Large intestine (tissue), 3 donors: ENCODE data around the gene TRAPPC4. TPM values are rescaled to one million over a fixed set of nuclear protein-coding genes. Genes with fewer than 3 reads are reported as not detected.
"Not testable (repeated sequence)": the region's sequence is repeated elsewhere in the genome, so short reads cannot be mapped to it uniquely, and the experiment has no call there.

Experiments
- DNase-seq, 2 donors: peaks; one replicate each; pipeline versions ENCODE4 v3.0.0 to v3.0.0-alpha.2; 2013
- H3K27ac ChIP-seq: one replicate; pipeline ENCODE4 v1.5.1; 2013; ENCODE audit warnings: low read length
- H3K27me3 ChIP-seq: 2 replicates; pipeline ENCODE4 v1.6.1; 2013; ENCODE audit warnings: low read length; ENCODE audit not compliant: control insufficient read depth, insufficient read depth
- H3K36me3 ChIP-seq: 2 replicates; pipeline ENCODE4 v1.6.1; 2013; ENCODE audit warnings: low read length; ENCODE audit not compliant: control insufficient read depth, insufficient read depth
- H3K4me1 ChIP-seq: one replicate; pipeline ENCODE4 v1.6.1; 2013; ENCODE audit warnings: low read length; ENCODE audit not compliant: control insufficient read depth, insufficient read depth
- H3K4me3 ChIP-seq: one replicate; pipeline ENCODE4 v1.5.1; 2013; ENCODE audit warnings: low read length
- H3K9me3 ChIP-seq: one replicate; pipeline ENCODE4 v1.6.1; 2013; ENCODE audit warnings: mild to moderate bottlenecking, low read depth, low read length, moderate library complexity; ENCODE audit not compliant: control insufficient read depth
- WGBS: methylation state at CpG from one replicate; pipeline ENCODE4 v1.1.5; 2013; ENCODE audit warnings: low lambda C conversion rate; ENCODE audit not compliant: insufficient coverage; 5-methylcytosine and 5-hydroxymethylcytosine counted together
- polyA plus RNA-seq: library from polyadenylated mRNA; unstranded; fragments of 120-200 nt; gene quantifications from one replicate; pipeline ENCODE4 v1.2.1, GENCODE V29; 2013

Gene TRAPPC4
- polyA plus RNA-seq, 1 donor, result 87.9 TPM

DNA sequence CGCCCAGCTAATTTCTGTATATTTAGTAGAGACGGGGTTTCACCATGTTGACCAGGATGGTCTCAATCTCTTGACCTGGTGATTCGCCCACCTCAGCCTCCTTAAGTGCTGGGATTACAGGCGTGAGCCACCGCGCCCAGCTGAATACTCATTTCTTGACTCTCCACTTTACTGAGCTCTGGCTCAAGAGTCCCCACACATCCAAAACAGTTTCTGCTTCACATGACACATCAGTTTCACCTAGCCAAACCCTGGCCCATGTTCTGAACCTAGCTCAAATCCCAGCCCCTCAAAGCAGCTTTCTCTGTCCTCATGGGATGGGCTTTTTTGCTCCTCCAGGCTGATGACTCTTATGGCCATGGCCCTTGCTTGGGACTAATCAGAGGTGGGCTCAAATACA lies 28.6 kb downstream of the TRAPPC4 start:
- no peak for DNase-seq
- Histone ChIP-seq H3K36me3 (peaks cover 71% of the 10 kb centered on the region), H3K4me3 (no peak overlapping the region), H3K9me3 (no peaks in the 10 kb centered on the region), H3K27ac (no peak overlapping the region), H3K27me3 (no peaks in the 10 kb centered on the region), H3K4me1 (no peaks in the 10 kb centered on the region)
- no CpG with 5 or more reads among the region's 6 CpGs for WGBS

DNA sequence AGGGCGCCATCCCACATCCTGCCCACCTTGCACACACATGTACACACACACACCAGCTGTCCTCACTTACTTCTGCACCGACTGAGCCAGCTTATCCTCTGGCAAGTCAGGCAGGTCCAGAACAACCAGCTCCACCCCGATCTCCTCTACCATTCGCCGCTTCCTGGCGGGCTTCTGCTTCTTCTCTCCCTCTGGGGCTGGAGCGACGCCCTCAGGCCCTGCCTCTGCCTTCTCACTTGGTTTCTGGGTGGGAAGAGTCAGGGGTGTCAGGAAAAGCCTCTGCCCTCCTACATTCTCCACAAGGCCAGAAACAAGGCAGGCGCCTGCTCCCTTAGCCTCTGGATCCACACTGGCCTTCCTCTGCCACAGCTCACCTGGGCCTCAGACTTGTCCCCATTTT lies 30.1 kb downstream of the TRAPPC4 start:
- no peak overlapping the region for H3K4me3 ChIP-seq
- H3K27ac ChIP-seq, result no peak overlapping the region
- peaks cover 85% of the 10 kb centered on the region for H3K36me3 ChIP-seq
- no peaks in the 10 kb centered on the region for H3K4me1 ChIP-seq
- DNase-seq, result no peak
- no peaks in the 10 kb centered on the region for H3K9me3 ChIP-seq
- H3K27me3 ChIP-seq, result no peaks in the 10 kb centered on the region
- WGBS, result 100% methylated on average over 1 of the region's 9 CpGs

DNA sequence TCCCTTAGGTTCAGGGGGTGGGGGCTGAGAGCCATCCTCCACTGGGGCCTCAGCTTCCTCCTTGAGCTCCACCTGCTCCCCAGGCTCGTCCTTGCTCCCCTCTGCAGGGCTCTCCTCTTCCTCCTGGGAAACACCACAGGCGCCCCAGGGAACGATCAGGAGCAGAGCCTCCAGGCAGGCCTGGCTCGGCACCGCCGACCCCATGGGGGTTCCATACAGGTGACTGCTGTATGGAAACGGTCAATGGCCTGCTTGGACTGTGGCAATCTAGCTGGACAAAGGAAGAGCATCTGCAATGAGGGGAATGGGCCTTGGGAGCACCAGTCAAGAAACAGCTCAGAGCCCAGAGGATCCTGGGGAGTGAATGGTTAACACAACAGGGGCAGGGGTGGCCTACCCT lies 30.5 kb downstream of the TRAPPC4 start:
- Histone ChIP-seq H3K36me3 (peaks cover 89% of the 10 kb centered on the region), H3K27me3 (no peaks in the 10 kb centered on the region), H3K4me1 (no peaks in the 10 kb centered on the region), H3K27ac (no peak overlapping the region), H3K9me3 (no peaks in the 10 kb centered on the region), H3K4me3 (no peak overlapping the region)
- DNase-seq, result no peak
- no CpG with 5 or more reads among the region's 7 CpGs for WGBS

DNA sequence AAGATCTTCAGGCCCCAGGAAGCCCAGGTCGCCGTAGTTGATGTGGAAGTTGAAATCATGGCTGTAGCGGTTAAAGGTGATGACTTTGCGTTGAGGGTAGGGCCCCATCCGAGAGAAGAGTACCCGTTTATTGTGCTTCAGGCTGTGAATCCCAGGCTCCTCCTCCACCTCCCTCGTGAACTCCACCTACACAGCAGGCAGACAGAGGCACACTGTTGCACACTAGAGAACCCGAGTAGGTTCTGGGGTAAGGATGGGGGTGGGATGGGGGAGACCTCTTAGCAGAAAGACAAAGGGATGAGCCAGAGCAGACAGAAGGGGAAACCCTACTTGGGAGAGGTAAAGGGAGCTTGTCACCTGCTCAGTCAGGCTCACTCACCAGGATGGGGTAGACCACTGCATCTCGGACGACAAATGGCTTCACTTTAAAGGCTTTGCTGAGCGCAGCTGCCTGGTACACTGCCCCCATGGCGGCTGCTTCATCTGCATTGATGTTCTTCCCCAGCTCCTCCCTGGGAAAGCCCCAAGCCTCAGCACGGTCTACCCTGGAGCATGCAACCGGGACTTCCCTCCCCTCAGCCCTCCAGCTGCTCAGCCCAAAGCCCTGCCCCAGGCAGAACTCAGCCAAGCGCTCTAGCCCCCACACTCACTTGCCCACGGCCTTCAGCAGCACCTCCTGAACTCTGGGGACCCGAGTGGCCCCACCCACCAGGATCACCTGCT lies 33.0 kb downstream of the TRAPPC4 start:
- peaks cover 86% of the 10 kb centered on the region for H3K36me3 ChIP-seq

DNA sequence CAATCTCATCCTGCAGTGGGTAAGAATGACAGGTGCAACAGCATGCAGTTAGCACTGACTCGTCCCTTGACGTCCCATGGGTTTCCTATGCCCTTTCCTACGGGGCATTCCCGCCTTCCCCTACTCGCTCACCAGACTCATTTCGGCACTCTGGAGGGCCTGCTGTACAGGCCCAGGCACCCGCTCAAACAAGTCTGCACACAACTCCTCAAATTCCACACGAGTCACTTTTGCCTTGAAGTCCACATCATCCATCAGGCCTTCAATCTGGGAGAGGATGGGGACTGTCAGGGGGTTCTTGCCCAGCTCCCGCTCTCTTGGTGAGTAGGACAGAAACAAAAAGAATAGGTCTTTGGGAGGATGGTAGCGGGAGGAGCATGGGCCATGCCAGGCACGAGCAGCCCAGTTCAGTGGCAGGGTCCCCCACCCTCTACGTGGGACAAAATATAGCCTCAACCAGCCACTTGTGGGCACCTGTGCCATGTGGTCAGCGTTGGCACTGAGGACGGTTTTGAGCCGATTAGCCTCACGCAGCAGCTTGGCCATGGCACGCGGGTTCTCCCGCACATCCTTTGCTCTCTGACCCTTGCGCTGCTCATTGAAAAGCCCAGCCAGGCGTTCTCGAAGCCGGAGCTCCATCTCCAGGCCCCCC lies 33.7 kb downstream of the TRAPPC4 start:
- WGBS, result no CpG with 5 or more reads among the region's 23 CpGs
- Histone ChIP-seq H3K4me1 (peaks cover 7% of the 10 kb centered on the region), H3K9me3 (no peaks in the 10 kb centered on the region), H3K27ac (no peak overlapping the region), H3K36me3 (peaks cover 80% of the 10 kb centered on the region), H3K27me3 (no peaks in the 10 kb centered on the region), H3K4me3 (no peak overlapping the region)
- no peak for DNase-seq

More for the DNA sequence above, 33.0 kb downstream of the TRAPPC4 start:
- no peaks in the 10 kb centered on the region for H3K27me3 ChIP-seq
- WGBS, result no CpG with 5 or more reads among the region's 17 CpGs
- no peaks in the 10 kb centered on the region for H3K9me3 ChIP-seq
- H3K4me3 ChIP-seq, result no peak overlapping the region
- no peak overlapping the region for H3K27ac ChIP-seq
- H3K4me1 ChIP-seq, result peaks cover 7% of the 10 kb centered on the region
- DNase-seq, result no peak

DNA sequence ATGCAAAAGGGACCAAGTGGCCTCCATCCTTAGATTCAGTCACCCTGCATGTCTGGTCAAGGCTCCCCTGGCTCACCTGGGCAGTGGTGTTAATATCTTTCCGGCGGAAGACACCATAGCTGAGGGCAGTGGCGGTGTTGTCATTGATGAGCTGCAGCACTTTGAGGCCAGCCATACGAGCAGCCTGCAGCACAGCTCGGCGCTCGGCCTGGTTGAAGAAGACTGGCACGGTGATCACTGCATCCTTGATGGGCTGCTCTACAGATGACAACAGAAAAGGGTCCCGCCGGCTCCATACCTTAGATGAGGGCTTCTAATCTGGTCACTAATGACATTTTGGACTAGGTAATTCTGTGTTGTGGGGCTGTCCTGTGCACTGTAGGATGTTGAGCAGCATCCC lies 35.9 kb downstream of the TRAPPC4 start:
- no peaks in the 10 kb centered on the region for H3K27me3 ChIP-seq
- WGBS, result no CpG with 5 or more reads among the region's 10 CpGs
- H3K36me3 ChIP-seq, result peaks cover 59% of the 10 kb centered on the region
- no peak overlapping the region for H3K27ac ChIP-seq
- DNase-seq, result no peak
- no peaks in the 10 kb centered on the region for H3K9me3 ChIP-seq
- H3K4me3 ChIP-seq, result no peak overlapping the region
- H3K4me1 ChIP-seq, result peaks cover 7% of the 10 kb centered on the region

DNA sequence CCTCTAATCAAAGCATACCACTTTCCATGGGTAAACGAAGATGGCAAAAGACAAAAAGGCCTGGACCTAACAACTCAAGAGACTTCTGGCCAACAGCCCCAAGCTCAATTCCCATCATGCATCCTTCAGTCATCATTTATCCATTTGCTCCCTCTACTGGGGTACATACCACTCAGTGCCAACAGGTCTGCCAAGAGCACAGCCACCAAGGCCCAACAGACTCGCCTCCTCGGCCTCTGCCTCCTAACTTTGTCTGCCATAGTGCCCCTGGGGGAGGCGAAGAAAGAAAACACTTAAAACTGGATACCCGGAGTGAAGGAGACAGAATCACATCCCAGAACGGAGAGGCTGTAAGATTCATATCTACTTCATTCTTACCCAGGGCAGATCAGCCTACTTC lies 37.3 kb downstream of the TRAPPC4 start:
- no peak for DNase-seq
- H3K9me3 ChIP-seq, result no peaks in the 10 kb centered on the region
- no CpG with 5 or more reads among the region's 6 CpGs for WGBS
- no peaks in the 10 kb centered on the region for H3K27me3 ChIP-seq
- peak overlapping the region; percentile 82 for H3K27ac ChIP-seq
- peak overlapping the region; percentile 90 for H3K4me3 ChIP-seq
- peaks cover 7% of the 10 kb centered on the region for H3K4me1 ChIP-seq
- peaks cover 46% of the 10 kb centered on the region for H3K36me3 ChIP-seq

DNA sequence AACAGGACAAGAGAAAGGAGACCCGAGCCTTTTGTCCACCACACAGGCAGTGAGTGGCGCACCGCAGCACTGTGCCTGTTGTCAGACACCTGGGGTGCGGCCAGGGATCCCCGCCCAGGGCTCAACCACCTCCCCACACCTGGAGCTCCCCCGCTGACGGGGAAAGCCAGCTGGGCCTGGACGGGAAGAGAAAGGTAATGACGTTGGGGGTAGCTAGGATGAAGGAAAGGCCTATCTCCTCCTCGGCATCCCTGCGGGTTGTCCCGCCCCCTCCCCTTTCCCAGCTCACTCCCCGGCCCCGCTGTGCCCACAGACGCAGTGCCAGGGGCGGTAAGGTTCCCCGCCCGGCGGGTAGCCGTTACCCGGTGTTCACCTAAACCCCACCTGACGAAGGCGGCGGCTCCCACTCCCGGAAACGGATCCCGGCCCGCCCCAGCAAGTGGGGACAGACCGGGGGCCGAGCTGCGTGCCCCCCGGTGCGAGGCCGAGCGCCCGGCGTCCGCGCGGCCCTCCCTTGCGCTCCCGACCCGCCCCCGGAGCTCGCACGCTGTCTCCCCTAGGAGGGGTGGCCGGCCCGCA lies 37.9 kb downstream of the TRAPPC4 start:
- WGBS, result no CpG with 5 or more reads among the region's 48 CpGs
- DNase-seq, result peak in 1 of 2 donors; percentile 62

DNA sequence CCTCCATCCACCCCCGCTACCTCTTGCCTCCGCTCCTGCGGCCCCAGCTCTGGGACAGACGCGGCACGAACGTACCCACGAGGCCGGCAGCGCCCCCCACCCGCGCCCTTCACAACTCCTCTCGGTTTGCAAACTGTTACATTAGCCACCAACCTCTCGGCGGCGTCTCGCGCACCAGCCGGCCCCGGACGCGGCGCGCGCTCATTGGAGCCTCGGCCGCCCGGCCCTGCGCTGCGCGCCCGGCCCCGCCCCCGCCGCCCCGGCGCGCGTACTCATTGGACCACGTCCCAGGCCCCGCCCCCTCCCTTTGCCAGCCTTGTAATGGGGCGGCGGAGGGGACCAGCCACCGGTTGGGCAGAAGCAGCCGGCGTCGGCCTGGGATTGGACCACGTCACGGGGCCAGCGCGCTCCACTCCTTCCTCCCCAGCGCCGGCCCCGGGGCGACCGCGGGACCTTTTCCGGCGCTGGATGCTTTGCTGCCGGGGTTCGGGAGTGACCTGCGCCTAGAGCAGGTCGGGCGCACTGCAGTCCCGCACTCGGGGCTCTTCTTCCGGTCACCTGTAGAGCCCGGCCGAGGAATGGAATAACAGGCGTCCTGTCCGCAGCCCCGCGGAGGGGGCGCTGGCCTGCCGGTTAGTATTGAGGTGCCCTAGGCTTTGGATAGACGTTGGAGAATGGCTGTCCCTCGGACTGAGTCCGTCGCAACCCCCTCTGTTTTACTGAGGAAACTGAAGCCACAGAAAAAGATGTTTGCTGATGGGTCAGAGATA lies 38.6 kb downstream of the TRAPPC4 start, which contains the start of gene HYOU1:
Gene HYOU1, minus strand, starts transcription at position 206 of the 770 bp plus-strand sequence. CDS start 1,045 bp downstream, outside the sequence.
- Histone ChIP-seq H3K27me3 (no peaks in the 10 kb centered on the region), H3K27ac (peak within 1 kb of the TSS; percentile 82), H3K36me3 (peaks cover 33% of the 10 kb centered on the region), H3K4me3 (peak within 1 kb of the TSS; percentile 90), H3K9me3 (no peaks in the 10 kb centered on the region), H3K4me1 (peaks cover 7% of the 10 kb centered on the region)
- no CpG with 5 or more reads among the region's 79 CpGs for WGBS
- peak; percentile 96 to 99 for DNase-seq

More for the DNA sequence above, 37.9 kb downstream of the TRAPPC4 start:
- Histone ChIP-seq H3K27ac (peak overlapping the region; percentile 82), H3K4me1 (peaks cover 7% of the 10 kb centered on the region), H3K9me3 (no peaks in the 10 kb centered on the region), H3K27me3 (no peaks in the 10 kb centered on the region), H3K36me3 (peaks cover 40% of the 10 kb centered on the region), H3K4me3 (peak overlapping the region; percentile 90)

DNA sequence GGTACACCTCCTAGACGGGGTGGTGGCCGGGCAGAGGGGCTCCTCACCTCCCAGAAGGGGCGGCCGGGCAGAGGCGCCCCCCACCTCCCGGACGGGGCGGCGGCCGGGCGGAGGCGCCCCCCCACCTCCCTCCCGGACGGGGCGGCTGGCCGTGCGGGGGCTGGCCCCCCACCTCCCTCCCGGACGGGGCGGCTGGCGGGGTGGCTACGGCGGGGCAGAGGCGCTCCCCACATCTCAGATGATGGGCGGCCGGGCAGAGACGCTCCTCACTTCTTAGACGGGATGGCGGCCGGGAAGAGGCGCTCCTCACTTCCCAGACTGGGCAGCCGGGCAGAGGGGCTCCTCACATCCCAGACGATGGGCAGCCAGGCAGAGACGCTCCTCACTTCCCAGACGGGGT lies 40.6 kb downstream of the TRAPPC4 start:
- H3K27ac ChIP-seq, DNase-seq, H3K9me3 ChIP-seq, H3K4me1 ChIP-seq, H3K27me3 ChIP-seq, H3K4me3 ChIP-seq: not testable (repeated sequence)
- WGBS, result no CpG with 5 or more reads among the region's 35 CpGs
- peaks cover 14% of the 10 kb centered on the region for H3K36me3 ChIP-seq
